ENCODE data around the gene THSD7A. TPM values are rescaled to one million over a fixed set of nuclear protein-coding genes. Genes with fewer than 3 reads are reported as not detected.

THSD7A gene
- total and polyA plus RNA-seq, 9 of the 15 experiments (the other 6 are each of a cell fraction or from before 2014, with no cell fraction given): 0.01 to 0.02 TPM; not detected in 7

DNA sequence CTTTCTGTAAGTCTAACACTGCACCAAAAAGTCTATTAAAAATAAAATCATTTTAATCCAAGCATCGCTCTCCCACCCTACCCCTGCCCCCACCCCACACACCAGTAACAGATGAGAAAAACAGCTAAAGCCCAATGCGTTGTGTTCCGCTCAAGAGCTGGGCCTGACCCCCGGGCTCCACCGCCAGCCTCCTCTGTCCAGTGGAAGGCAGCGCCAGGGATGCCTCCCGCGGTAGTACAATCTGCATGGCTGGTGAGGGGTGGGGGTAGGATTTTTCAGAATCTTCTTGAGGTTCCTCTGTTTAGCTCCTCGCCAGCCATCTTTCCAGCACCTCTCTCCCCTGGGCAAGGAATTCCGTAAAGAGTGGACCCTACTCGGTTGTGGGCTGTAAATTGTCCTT lies 12.1 kb downstream of the THSD7A start:
- Histone ChIP-seq H3K36me3 (ENCODE audit: control insufficient read depth, insufficient read depth, low read length) (no peaks in the 10 kb centered on the region), H3K27ac (ENCODE audit: extremely low read depth, low read depth, low read length) (no peak overlapping the region), H3K9ac (ENCODE audit: insufficient read depth in 1 of 2, low read depth in 2 of 2, low read length in 2 of 2) (no peak overlapping the region), H3K9me1 (ENCODE audit: control insufficient read depth, insufficient read depth, low read length) (no peaks in the 10 kb centered on the region), H3K27me3 (ENCODE audit: control insufficient read depth in 2 of 2, insufficient read depth in 2 of 2, low read length in 2 of 2) (no peaks in the 10 kb centered on the region), H4K20me1 (replicated peaks; ENCODE audit: control insufficient read depth, insufficient read depth, low read length) (no peaks in the 10 kb centered on the region), H3K4me3 (no peak overlapping the region), H3K79me2 (ENCODE audit: control insufficient read depth, insufficient read depth, low read length) (no peaks in the 10 kb centered on the region), H3K9me3 (replicated peaks; ENCODE audit: control insufficient read depth, insufficient read depth, low read depth, low read length) (no peaks in the 10 kb centered on the region), H3K4me2 (ENCODE audit: insufficient read depth, low read length) (no peak overlapping the region), H2AFZ (ENCODE audit: low read depth, low read length) (no peak overlapping the region), H3K4me1 (replicated peaks in 1 of 2; ENCODE audit: control insufficient read depth in 2 of 2, insufficient read depth in 2 of 2, low read length in 2 of 2) (no peaks in the 10 kb centered on the region)
- BruUV-seq (replicated peaks): no TSS peak
- DNase-seq (ENCODE audit: extremely low read depth in 1 of 4, low spot score in 3 of 4) (no peak), ATAC-seq (no peak), FAIRE-seq (no peak)
- ChIA-PET POLR2A (no interaction called here), CTCF (ENCODE audit: low intra/inter-chr PET ratio) (no interaction called here)
- intact Hi-C loops (cut with micrococcal nuclease) (no loop called here), in situ Hi-C loops (cut with MboI) (no loop called here)
- under 1% methylated on average over 11 of the region's 11 CpGs for whole genome bisulfite sequencing (ENCODE audit: insufficient coverage, low coverage, missing lambda C conversion rate)
- TF ChIP-seq YY1 (IDR thresholded peaks at IDR 0.05; ENCODE audit: borderline replicate concordance in 1 of 3, control insufficient read depth in 1 of 3, extremely low read depth in 1 of 3, insufficient read depth in 3 of 3, insufficient read length in 1 of 3, insufficient replicate concordance in 2 of 3, low read depth in 1 of 3, low read length in 2 of 3): no peak
- no peak for TF ChIP-seq FOXJ2 (tag; IDR thresholded peaks at IDR 0.05)
- no peak for TF ChIP-seq YBX1 (IDR thresholded peaks at IDR 0.05)
- TF ChIP-seq MYC (IDR thresholded peaks at IDR 0.05; ENCODE audit: low read depth, low read length): no peak
- TF ChIP-seq MYC (CRISPR knock-in tag; IDR thresholded peaks at IDR 0.05; ENCODE audit: borderline replicate concordance, low read depth): no peak

DNA sequence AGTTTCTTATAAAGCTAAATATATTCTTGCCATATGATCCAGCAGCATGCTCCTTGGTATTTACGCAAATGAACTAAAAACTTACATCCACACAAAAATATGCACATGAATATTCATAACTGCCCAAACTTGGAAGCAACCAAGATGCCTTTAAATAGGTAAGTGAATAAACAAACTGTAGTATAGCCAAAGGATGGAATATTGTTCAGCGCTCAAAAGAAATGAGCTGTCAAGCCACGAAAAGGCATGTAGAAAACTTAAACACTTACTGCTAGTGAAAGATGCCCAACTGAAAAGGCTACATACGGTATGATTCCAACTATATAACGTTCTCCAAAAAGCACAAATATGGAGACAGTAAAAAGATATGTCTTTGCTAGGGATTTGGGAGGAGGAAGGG lies 12.7 kb downstream of the THSD7A start:
- in situ Hi-C loops (cut with MboI): no loop called here
- Histone ChIP-seq H3K4me2 (ENCODE audit: insufficient read depth, low read length) (no peak overlapping the region), H3K27ac (ENCODE audit: extremely low read depth, low read depth, low read length) (no peak overlapping the region), H3K9ac (ENCODE audit: insufficient read depth in 1 of 2, low read depth in 2 of 2, low read length in 2 of 2) (no peak overlapping the region), H3K4me1 (replicated peaks in 1 of 2; ENCODE audit: control insufficient read depth in 2 of 2, insufficient read depth in 2 of 2, low read length in 2 of 2) (no peaks in the 10 kb centered on the region), H3K79me2 (ENCODE audit: control insufficient read depth, insufficient read depth, low read length) (no peaks in the 10 kb centered on the region), H2AFZ (ENCODE audit: low read depth, low read length) (no peak overlapping the region), H4K20me1 (replicated peaks; ENCODE audit: control insufficient read depth, insufficient read depth, low read length) (no peaks in the 10 kb centered on the region), H3K9me3 (replicated peaks; ENCODE audit: control insufficient read depth, insufficient read depth, low read depth, low read length) (no peaks in the 10 kb centered on the region), H3K27me3 (ENCODE audit: control insufficient read depth in 2 of 2, insufficient read depth in 2 of 2, low read length in 2 of 2) (no peaks in the 10 kb centered on the region), H3K9me1 (ENCODE audit: control insufficient read depth, insufficient read depth, low read length) (no peaks in the 10 kb centered on the region), H3K36me3 (ENCODE audit: control insufficient read depth, insufficient read depth, low read length) (no peaks in the 10 kb centered on the region), H3K4me3 (no peak overlapping the region)
- no peak for DNase-seq (ENCODE audit: extremely low read depth in 1 of 4, low spot score in 3 of 4)
- ChIA-PET CTCF (ENCODE audit: low intra/inter-chr PET ratio) (no interaction called here), POLR2A (no interaction called here)
- ATAC-seq: no peak
- BruUV-seq (replicated peaks): no TSS peak
- intact Hi-C loops (cut with micrococcal nuclease): no loop called here
- FAIRE-seq: no peak
- 3% methylated on average over 5 of the region's 5 CpGs for WGBS (ENCODE audit: insufficient coverage, low coverage, missing lambda C conversion rate)
- TF ChIP-seq ZNF174 (CRISPR knock-in tag; IDR thresholded peaks at IDR 0.05) (no peak), POLR3G (IDR thresholded peaks at IDR 0.05; ENCODE audit: extremely low read depth, insufficient read length, insufficient replicate concordance) (no peak), ZKSCAN8 (CRISPR knock-in tag; IDR thresholded peaks at IDR 0.05) (no peak), ETS2 (tag; IDR thresholded peaks at IDR 0.05; ENCODE audit: borderline replicate concordance, poor library complexity, severe bottlenecking) (no peak), SMAD2 (IDR thresholded peaks at IDR 0.05; ENCODE audit: low read depth, low read length) (no peak), NFE2L1 (tag; IDR thresholded peaks at IDR 0.05; ENCODE audit: borderline replicate concordance, low read depth) (no peak)
- TF ChIP-seq, protein P1, sequence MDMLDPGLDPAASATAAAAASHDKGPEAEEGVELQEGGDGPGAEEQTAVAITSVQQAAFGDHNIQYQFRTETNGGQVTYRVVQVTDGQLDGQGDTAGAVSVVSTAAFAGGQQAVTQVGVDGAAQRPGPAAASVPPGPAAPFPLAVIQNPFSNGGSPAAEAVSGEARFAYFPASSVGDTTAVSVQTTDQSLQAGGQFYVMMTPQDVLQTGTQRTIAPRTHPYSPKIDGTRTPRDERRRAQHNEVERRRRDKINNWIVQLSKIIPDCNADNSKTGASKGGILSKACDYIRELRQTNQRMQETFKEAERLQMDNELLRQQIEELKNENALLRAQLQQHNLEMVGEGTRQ (CRISPR knock-in tag; IDR thresholded peaks at IDR 0.05): no peak
- TF ChIP-seq, protein P2, sequence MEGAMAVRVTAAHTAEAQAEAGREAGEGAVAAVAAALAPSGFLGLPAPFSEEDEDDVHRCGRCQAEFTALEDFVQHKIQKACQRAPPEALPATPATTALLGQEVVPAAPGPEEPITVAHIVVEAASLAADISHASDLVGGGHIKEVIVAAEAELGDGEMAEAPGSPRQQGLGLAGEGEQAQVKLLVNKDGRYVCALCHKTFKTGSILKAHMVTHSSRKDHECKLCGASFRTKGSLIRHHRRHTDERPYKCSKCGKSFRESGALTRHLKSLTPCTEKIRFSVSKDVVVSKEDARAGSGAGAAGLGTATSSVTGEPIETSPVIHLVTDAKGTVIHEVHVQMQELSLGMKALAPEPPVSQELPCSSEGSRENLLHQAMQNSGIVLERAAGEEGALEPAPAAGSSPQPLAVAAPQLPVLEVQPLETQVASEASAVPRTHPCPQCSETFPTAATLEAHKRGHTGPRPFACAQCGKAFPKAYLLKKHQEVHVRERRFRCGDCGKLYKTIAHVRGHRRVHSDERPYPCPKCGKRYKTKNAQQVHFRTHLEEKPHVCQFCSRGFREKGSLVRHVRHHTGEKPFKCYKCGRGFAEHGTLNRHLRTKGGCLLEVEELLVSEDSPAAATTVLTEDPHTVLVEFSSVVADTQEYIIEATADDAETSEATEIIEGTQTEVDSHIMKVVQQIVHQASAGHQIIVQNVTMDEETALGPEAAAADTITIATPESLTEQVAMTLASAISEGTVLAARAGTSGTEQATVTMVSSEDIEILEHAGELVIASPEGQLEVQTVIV (CRISPR knock-in tag; IDR thresholded peaks at IDR 0.05; ENCODE audit: borderline replicate concordance): no peak
